Sigmoid colon (tissue), 7 donors: ENCODE results near the gene COX14. TPM values are rescaled to one million over a fixed set of nuclear protein-coding genes. Genes with fewer than 3 reads are reported as not detected.

Experiments
- DNase-seq: peaks from one replicate; pipeline ENCODE4 v3.0.0-alpha.2; 2019
- H3K27ac ChIP-seq, 4 donors: fragments of 200-600 bp; sonication (generic); one replicate each; pipeline ENCODE4 v1.5.1; 2016 to 2019; ENCODE audit warnings: mild to moderate bottlenecking in 1 of 4
- H3K27me3 ChIP-seq, 3 donors: fragments of 200-600 bp; sonication (generic); one replicate each; pipeline ENCODE4 v1.5.1; 2019; ENCODE audit warnings: mild to moderate bottlenecking in 1 of 3
- H3K36me3 ChIP-seq, 4 donors: fragments of 200-600 bp; sonication (generic); one replicate each; pipeline ENCODE4 v1.5.1; 2016 to 2019
- H3K4me1 ChIP-seq, 4 donors: fragments of 200-600 bp; sonication (generic); one replicate each; pipeline ENCODE4 v1.5.1; 2017 to 2019
- H3K4me3 ChIP-seq, 4 donors: fragments of 200-600 bp; sonication (generic); one replicate each; pipeline ENCODE4 v1.5.1; 2017 to 2019; ENCODE audit warnings: mild to moderate bottlenecking in 2 of 4, moderate library complexity in 1 of 4
- H3K9me3 ChIP-seq, 4 donors: fragments of 200-600 bp in 3 of 4; sonication (generic) in 3 of 4; one replicate each; pipeline versions ENCODE4 v1.5.1 to v1.6.1; 2013 to 2019
- EP300 ChIP-seq, 4 donors: sonication (generic); formaldehyde crosslinking; IDR thresholded peaks; one replicate each; pipeline ENCODE4 v1.6.1; 2017; ENCODE audit warnings: antibody characterized with exemption in 4 of 4
- POLR2A ChIP-seq, 2 donors: fragments of 450-650 bp; IDR thresholded peaks; one replicate each; pipeline ENCODE4 v1.6.1; 2016; ENCODE audit warnings: antibody characterized with exemption in 2 of 2, mild to moderate bottlenecking in 2 of 2, moderate library complexity in 2 of 2
- POLR2AphosphoS5 ChIP-seq, 4 donors: sonication (generic); formaldehyde crosslinking; IDR thresholded peaks; one replicate each; pipeline ENCODE4 v1.6.1; 2017; ENCODE audit warnings: antibody characterized with exemption in 4 of 4
- WGBS, 2 donors: extraction: QIAGEN DNeasy Blood & Tissue Kit; methylation state at CpG; one replicate each; pipeline ENCODE4 v1.1.7; 2013; 5-methylcytosine and 5-hydroxymethylcytosine counted together
- intact Hi-C: fragments of 100-400 bp; cut with DNase I; formaldehyde crosslinking; loops from one replicate; pipeline ENCODE4 v1.15.1; 2023
- polyA plus RNA-seq, 3 donors: library from polyadenylated mRNA; stranded (reverse); fragments of 200-250 nt; gene quantifications; one replicate each; pipeline ENCODE4 v1.2.3, GENCODE V29; 2013
- total RNA-seq, 4 donors: library from RNA; depleted of rRNA; stranded (reverse); fragments of >200 nt; gene quantifications; one replicate each; pipeline ENCODE4 v1.1.0, GENCODE V29; 2016
- TF ChIP-seq, protein P1 (sequence below), 4 experiments: fragments of 450-650 bp in 3 of 4; fragments of 200-600 bp in 1 of 4; IDR thresholded peaks; one replicate each; pipeline ENCODE4 v1.5.1; 2016 to 2019; ENCODE audit warnings: antibody characterized with exemption in 4 of 4, mild to moderate bottlenecking in 3 of 4, moderate library complexity in 2 of 4
- donor health status: healthy with polysubstance abuse.
- donor health status: Bipolar disorder and iron deficiency.
- donor health status: healthy.

The COX14 gene
- total and polyA plus RNA-seq, 7 donors = 87.8 to 266 (median 124) TPM

DNA sequence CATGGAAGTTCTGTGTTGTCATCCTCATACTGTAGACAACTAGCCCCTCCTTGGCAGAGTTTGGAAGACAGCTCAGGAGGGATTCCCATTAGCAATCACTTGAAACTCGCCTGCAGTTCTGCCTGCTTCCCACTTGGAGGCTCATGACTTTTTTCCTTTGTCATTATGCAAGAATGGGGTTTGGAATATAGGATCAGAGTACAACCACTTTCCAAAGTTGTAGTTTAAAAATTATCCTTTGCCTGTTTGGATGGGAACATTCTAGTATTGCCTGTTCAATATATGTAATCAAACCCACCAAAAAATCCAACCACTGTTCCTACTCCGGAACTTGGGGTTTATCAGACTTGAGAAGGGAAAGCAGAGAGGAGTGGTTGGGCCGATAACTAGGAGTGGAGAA lies 10.4 kb upstream of the COX14 start:
- peaks cover 0 to 17% (median 12%) of the 10 kb centered on the region in 4 donors for H3K4me1 ChIP-seq
- H3K4me3 ChIP-seq = no peak overlapping the region
- intact Hi-C loops = no loop called here
- H3K27me3 ChIP-seq = no peaks in the 10 kb centered on the region
- DNase-seq = no peak
- TF ChIP-seq POLR2A (IDR thresholded peaks at IDR 0.05) (no peak), POLR2AphosphoS5 (IDR thresholded peaks at IDR 0.05) (no peak), EP300 (IDR thresholded peaks at IDR 0.05) (no peak)
- TF ChIP-seq, protein P1, sequence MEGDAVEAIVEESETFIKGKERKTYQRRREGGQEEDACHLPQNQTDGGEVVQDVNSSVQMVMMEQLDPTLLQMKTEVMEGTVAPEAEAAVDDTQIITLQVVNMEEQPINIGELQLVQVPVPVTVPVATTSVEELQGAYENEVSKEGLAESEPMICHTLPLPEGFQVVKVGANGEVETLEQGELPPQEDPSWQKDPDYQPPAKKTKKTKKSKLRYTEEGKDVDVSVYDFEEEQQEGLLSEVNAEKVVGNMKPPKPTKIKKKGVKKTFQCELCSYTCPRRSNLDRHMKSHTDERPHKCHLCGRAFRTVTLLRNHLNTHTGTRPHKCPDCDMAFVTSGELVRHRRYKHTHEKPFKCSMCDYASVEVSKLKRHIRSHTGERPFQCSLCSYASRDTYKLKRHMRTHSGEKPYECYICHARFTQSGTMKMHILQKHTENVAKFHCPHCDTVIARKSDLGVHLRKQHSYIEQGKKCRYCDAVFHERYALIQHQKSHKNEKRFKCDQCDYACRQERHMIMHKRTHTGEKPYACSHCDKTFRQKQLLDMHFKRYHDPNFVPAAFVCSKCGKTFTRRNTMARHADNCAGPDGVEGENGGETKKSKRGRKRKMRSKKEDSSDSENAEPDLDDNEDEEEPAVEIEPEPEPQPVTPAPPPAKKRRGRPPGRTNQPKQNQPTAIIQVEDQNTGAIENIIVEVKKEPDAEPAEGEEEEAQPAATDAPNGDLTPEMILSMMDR (IDR thresholded peaks at IDR 0.05) = peak in 1 of 4 experiments; percentile 36
- WGBS, 2 donors = 80 to 86% methylated on average over 3 of the region's 3 CpGs
- H3K9me3 ChIP-seq = no peaks in the 10 kb centered on the region
- no peak overlapping the region for H3K27ac ChIP-seq
- H3K36me3 ChIP-seq = peaks cover 19 to 39% (median 28%) of the 10 kb centered on the region in 4 donors

DNA sequence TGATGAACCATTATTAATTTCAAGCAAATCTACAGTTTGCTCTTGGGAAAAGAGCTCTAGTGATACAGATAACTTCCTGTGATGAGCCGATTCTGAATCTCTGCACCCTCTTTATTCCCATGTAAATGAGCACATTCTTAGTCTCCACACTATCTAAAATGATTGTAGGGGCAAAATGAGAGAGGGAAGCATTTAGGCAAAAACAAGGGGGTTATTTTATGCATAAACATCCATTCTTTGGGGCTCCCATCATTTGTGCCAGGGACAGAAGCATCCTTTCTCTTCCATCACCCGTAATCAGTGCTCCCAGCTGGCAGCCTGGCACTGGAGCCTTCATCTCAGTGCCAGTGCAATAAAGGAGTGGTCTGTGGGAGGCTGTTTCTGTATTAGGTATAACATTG lies 9.9 kb upstream of the COX14 start:
- Histone ChIP-seq H3K27me3 (no peaks in the 10 kb centered on the region), H3K4me1 (peaks cover 0 to 17% (median 12%) of the 10 kb centered on the region in 4 donors), H3K27ac (no peak overlapping the region), H3K36me3 (peaks cover 15 to 34% (median 24%) of the 10 kb centered on the region in 4 donors), H3K9me3 (no peaks in the 10 kb centered on the region), H3K4me3 (no peak overlapping the region)
- 89 to 90% methylated on average over 2 of the region's 2 CpGs for WGBS, 2 donors
- DNase-seq = no peak
- TF ChIP-seq EP300 (IDR thresholded peaks at IDR 0.05) = no peak
- no peak for TF ChIP-seq POLR2A (IDR thresholded peaks at IDR 0.05)
- TF ChIP-seq POLR2AphosphoS5 (IDR thresholded peaks at IDR 0.05) = no peak
- TF ChIP-seq, protein P1 (IDR thresholded peaks at IDR 0.05) = no peak
- intact Hi-C loops = no loop called here

DNA sequence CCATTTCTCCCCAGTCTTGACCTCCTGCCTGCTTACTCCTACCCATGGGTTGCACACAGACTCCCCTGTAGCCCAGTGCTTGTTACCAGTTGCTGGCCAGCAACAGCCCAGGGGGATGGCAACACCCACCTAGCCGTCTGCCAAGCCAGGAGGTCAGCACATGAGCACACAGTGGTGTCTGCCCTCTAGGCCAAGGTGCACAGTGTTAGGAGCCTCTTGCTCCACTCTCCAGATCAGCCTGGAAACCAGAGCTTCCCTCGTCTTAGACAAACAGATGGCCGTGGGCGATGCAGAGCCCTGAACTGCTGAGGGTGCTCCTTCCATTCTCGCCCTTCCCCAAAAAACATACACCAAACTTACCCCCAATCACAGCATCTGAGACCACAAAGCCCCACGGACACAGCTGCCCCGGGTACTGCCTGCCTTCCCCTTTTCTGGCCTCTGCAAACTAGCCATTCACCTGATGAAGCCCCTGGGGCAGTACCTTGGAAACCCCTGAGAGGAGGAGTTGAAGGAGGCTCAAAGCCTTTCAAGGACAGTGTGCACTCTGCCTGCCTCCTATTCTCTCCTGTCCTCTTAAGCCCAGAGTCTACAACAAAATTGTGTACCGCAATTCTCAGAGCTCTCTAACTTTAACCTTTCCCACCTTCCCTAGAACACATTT lies 9.3 kb upstream of the COX14 start:
- Histone ChIP-seq H3K27me3 (no peaks in the 10 kb centered on the region), H3K36me3 (peaks cover 13 to 28% (median 21%) of the 10 kb centered on the region in 4 donors), H3K4me1 (peaks cover 0 to 17% (median 12%) of the 10 kb centered on the region in 4 donors), H3K27ac (no peak overlapping the region), H3K9me3 (no peaks in the 10 kb centered on the region), H3K4me3 (no peak overlapping the region)
- intact Hi-C loops = no loop called here
- DNase-seq = no peak
- 80 to 88% methylated on average over 8 of the region's 8 CpGs for WGBS, 2 donors
- TF ChIP-seq POLR2AphosphoS5 (IDR thresholded peaks at IDR 0.05) = no peak
- no peak for TF ChIP-seq POLR2A (IDR thresholded peaks at IDR 0.05)
- TF ChIP-seq, protein P1 (IDR thresholded peaks at IDR 0.05) = no peak
- no peak for TF ChIP-seq EP300 (IDR thresholded peaks at IDR 0.05)

DNA sequence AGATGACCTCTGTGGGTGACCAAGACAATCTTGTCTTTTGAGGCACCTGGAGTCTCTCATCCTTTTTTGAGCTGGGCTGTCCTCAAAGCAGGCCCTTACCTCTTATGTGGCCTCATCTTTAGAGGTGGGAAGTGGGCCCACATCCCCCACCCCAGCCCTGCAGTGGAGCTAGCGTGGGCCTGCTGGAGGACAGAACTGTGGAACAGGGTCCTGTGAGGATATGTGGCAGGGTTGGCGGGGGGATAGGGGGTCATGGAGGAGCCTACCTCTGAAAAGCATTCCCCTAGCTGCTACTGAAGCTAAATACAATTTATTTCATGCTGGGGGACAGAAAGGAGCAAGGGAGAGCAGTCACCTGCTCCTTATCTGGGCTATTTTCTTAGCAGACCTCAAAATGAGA lies 8.7 kb upstream of the COX14 start:
- no peak overlapping the region for H3K4me3 ChIP-seq
- DNase-seq = no peak
- no peaks in the 10 kb centered on the region for H3K27me3 ChIP-seq
- TF ChIP-seq, protein P1 (IDR thresholded peaks at IDR 0.05) = no peak
- no peak for TF ChIP-seq POLR2A (IDR thresholded peaks at IDR 0.05)
- no peak for TF ChIP-seq POLR2AphosphoS5 (IDR thresholded peaks at IDR 0.05)
- no peak for TF ChIP-seq EP300 (IDR thresholded peaks at IDR 0.05)
- intact Hi-C loops = no loop called here
- peaks cover 10 to 22% (median 16%) of the 10 kb centered on the region in 4 donors for H3K36me3 ChIP-seq
- peak overlapping the region in 2 of 4 donors; percentile 21 to 34 for H3K27ac ChIP-seq
- 96% methylated on average over 2 of the region's 2 CpGs for WGBS, 2 donors
- H3K9me3 ChIP-seq = no peaks in the 10 kb centered on the region
- H3K4me1 ChIP-seq = peaks cover 0 to 17% (median 12%) of the 10 kb centered on the region in 4 donors
